K562 (cell line): ENCODE measurements around the gene KRT26. TPM values are rescaled to one million over a fixed set of nuclear protein-coding genes. Genes with fewer than 3 reads are reported as not detected.

Experiments used
- CCAR2 ChIP-seq: fragments of 200-400 bp; formaldehyde crosslinking; IDR thresholded peaks from 2 replicates; pipeline ENCODE4 v1.6.1; 2017; ENCODE audit warnings: mild to moderate bottlenecking, low read depth, low read length
- DNMT1 ChIP-seq: fragments of 450-650 bp; IDR thresholded peaks from 2 replicates; pipeline ENCODE4 v1.6.1; 2016; ENCODE audit warnings: antibody characterized with exemption, mild to moderate bottlenecking
- ID3 ChIP-seq, 2 experiments: fragments of 250-450 bp in 1 of 2; fragments of 450-650 bp in 1 of 2; sonication (Bioruptor Pico) in 1 of 2; IDR thresholded peaks; 2 replicates each; pipeline versions ENCODE4 v1.6.1 to v1.8.0; 2016 to 2021; ENCODE audit warnings: mild to moderate bottlenecking in 2 of 2, moderate library complexity in 2 of 2, missing compliant biosample characterization in 1 of 2, missing genetic modification characterization in 1 of 2
- MCM3 ChIP-seq: fragments of 450-650 bp; IDR thresholded peaks from 2 replicates; pipeline ENCODE4 v1.6.1; 2016
- POLR2B ChIP-seq: fragments of 450-650 bp; IDR thresholded peaks from 2 replicates; pipeline ENCODE4 v1.6.1; 2018; ENCODE audit warnings: low read depth; ENCODE audit not compliant: partially characterized antibody
- RERE ChIP-seq: sonication (generic); formaldehyde crosslinking; IDR thresholded peaks from 2 replicates; pipeline ENCODE4 v1.8.0; 2023; ENCODE audit warnings: missing genetic modification reagents, mild to moderate bottlenecking, borderline replicate concordance
- SIN3A ChIP-seq, 2 experiments: fragments of 150-350 bp in 1 of 2; IDR thresholded peaks; 2 replicates each; pipeline ENCODE4 v1.6.1; 2011 to 2016; ENCODE audit warnings: borderline replicate concordance in 2 of 2, low read depth in 2 of 2, low read length in 2 of 2, mild to moderate bottlenecking in 2 of 2, moderate library complexity in 2 of 2; ENCODE audit not compliant: control insufficient read depth in 1 of 2
- SMARCA5 ChIP-seq: fragments of 450-650 bp; IDR thresholded peaks from 2 replicates; pipeline ENCODE4 v1.6.1; 2016
- SMARCE1 ChIP-seq: fragments of 450-650 bp; IDR thresholded peaks from 2 replicates; pipeline ENCODE4 v1.7.1; 2016; ENCODE audit warnings: mild to moderate bottlenecking
- TAF1 ChIP-seq: IDR thresholded peaks from 2 replicates; pipeline ENCODE4 v1.6.1; 2011; ENCODE audit warnings: mild to moderate bottlenecking, low read length, moderate library complexity; ENCODE audit not compliant: insufficient read depth, control insufficient read depth, severe bottlenecking; ENCODE audit errors: extremely low read depth
- THAP7 ChIP-seq: fragments of 250-450 bp; sonication (Bioruptor Pico); IDR thresholded peaks from 2 replicates; pipeline ENCODE4 v1.5.0; 2021
- TSC22D4 ChIP-seq: fragments of 450-650 bp; IDR thresholded peaks from 2 replicates; pipeline ENCODE4 v1.6.1; 2016; ENCODE audit warnings: missing genetic modification characterization, missing biosample characterization, control low read depth
- TSHZ1 ChIP-seq: fragments of 250-450 bp; sonication (Bioruptor Pico); IDR thresholded peaks from 2 replicates; pipeline ENCODE4 v1.4.0; 2020; ENCODE audit warnings: mild to moderate bottlenecking, moderate library complexity
- USF1 ChIP-seq: sonication (generic); formaldehyde crosslinking; IDR thresholded peaks from 2 replicates; pipeline ENCODE4 v1.9.0; 2022; ENCODE audit warnings: mild to moderate bottlenecking, missing genetic modification reagents
- XRCC5 ChIP-seq: fragments of 200-400 bp; formaldehyde crosslinking; IDR thresholded peaks from 2 replicates; pipeline ENCODE4 v1.6.1; 2017; ENCODE audit warnings: low read depth, mild to moderate bottlenecking, low read length
- ZNF764 ChIP-seq: fragments of 250-450 bp; sonication (Bioruptor Pico); IDR thresholded peaks from 2 replicates; pipeline ENCODE4 v1.4.0; 2020; ENCODE audit warnings: low read depth, mild to moderate bottlenecking, moderate library complexity
- ZNF778 ChIP-seq: fragments of 450-650 bp; formaldehyde crosslinking; IDR thresholded peaks from 2 replicates; pipeline ENCODE4 v1.4.0; 2020; ENCODE audit warnings: mild to moderate bottlenecking, moderate library complexity
- polyA plus RNA-seq, 8 experiments: library from polyadenylated mRNA; depleted of rRNA in 4 of 8; stranded (reverse) in 5 of 8; unstranded in 3 of 8; fragments of >200 nt; fragmentation: Nextera tagmentation in 2 of 8; fragmentation: Illumina TruSeq in 1 of 8; extraction: Ambion mirVana in 2 of 8; extraction: Trizol in 1 of 8; gene quantifications; 2 replicates each; pipeline versions ENCODE4 v1.2.1 to v1.2.3, GENCODE V29; 2011 to 2014; ENCODE audit warnings: inconsistent platforms in 1 of 8, missing spikeins in 1 of 8
- total RNA-seq, 7 experiments: library from RNA; depleted of rRNA in 6 of 7; stranded (reverse); fragments of >200 nt in 6 of 7; fragmentation: Illumina TruSeq in 2 of 7; extraction: Trizol in 2 of 7; gene quantifications; 2 replicates each; pipeline versions ENCODE4 v1.2.1 to v1.2.3, GENCODE V29; 2011 to 2021; ENCODE audit warnings: low replicate concordance in 1 of 7

Gene KRT26
- total and polyA plus RNA-seq, 9 of the 15 experiments (the other 6 are each of a cell fraction or from before 2014, with no cell fraction given) = not detected

- TF ChIP-seq THAP7 (CRISPR knock-in tag) (no peak), POLR2B (peak; percentile 53), CCAR2 (no peak), XRCC5 (no peak), SMARCA5 (no peak), USF1 (CRISPR knock-in tag) (no peak), TSHZ1 (CRISPR knock-in tag) (no peak), SIN3A (IDR thresholded peaks at IDR 0.05; ENCODE audit: borderline replicate concordance in 2 of 2, control insufficient read depth in 1 of 2, low read depth in 2 of 2, low read length in 2 of 2) (peak in 1 of 2 experiments; percentile 38; a peak in 1 of 4 replicates), ZNF778 (CRISPR knock-in tag) (no peak), ZNF764 (CRISPR knock-in tag) (no peak), SMARCE1 (no peak), MCM3 (no peak), RERE (CRISPR knock-in tag) (no peak), TSC22D4 (no peak), ID3 (CRISPR knock-in tag; IDR thresholded peaks at IDR 0.05) (no peak), ID3 (tag; IDR thresholded peaks at IDR 0.05) (no peak), DNMT1 (no peak), TAF1 (peak; percentile 46)
Measured at GRCh38 chr17:40819528-40820125, 47.6 kb upstream of the KRT26 start (continued).
